Measurements from ENCODE around the gene CRB2. TPM values are rescaled to one million over a fixed set of nuclear protein-coding genes. Genes with fewer than 3 reads are reported as not detected.

CRB2 gene
- total and polyA plus RNA-seq, 2 of the 4 experiments (the other 2 are of a cell fraction), result not detected

DNA sequence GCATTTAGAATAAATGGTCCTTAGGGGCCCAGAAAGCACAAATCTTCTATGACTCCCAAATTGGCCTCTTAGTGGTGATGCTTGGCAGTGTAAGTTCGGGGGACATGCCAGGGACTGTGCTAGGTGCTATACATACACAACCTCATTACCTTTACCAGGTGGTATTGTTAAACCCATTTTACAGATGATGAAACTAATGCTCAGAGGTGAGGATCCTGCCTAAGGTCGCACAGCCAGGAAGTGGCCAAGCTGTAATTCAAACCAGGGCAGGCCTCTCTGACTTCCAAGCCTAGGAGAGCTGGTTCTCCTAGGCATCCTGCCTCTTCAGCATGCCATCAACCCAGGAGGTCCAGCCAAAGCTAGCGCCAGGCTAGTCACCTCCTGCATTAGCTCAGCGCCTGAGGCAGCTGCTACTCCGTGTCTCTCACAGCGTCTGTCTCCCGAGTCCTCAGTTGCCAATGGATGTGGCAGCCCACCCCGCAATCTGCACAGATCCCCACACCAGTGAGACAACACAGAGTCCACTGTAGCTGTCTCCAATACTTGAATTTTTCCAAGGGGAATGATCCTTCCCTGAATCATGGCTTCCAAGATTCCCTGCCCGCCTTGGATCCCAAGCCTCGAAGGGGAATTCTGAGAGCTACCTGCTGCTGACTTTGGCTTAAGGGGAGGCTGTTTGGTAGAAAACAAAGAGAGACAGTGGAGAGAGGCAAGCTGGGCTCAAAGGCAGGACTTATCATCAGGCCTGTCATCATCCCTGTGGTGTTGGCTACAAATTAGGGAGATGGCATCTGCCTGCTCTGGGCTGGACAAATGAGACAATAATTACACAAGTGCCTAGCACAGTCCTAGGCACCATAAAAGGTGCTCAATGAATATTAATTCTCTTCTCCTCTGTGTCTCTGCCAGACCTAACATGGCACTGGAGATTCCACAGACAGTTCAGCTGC is 52.6 kb downstream of the CRB2 start:
- H3K79me1 ChIP-seq (ENCODE audit: low read depth in 1 of 2, low read length in 2 of 2), result no peaks in the 10 kb centered on the region
- no peak for TF ChIP-seq BHLHE40 (IDR thresholded peaks at IDR 0.05; ENCODE audit: low read depth, low read length)
- no peak overlapping the region for H4K5ac ChIP-seq (ENCODE audit: low read depth, low read length)
- no peak overlapping the region for H3K4ac ChIP-seq (ENCODE audit: low read depth, low read length)
- H3K9me3 ChIP-seq (ENCODE audit: control insufficient read depth, insufficient read depth, low read length), result no peaks in the 10 kb centered on the region
- H3K9me1 ChIP-seq (ENCODE audit: insufficient read depth, low read length), result peaks cover 5% of the 10 kb centered on the region
- no peaks in the 10 kb centered on the region for H4K20me1 ChIP-seq (ENCODE audit: insufficient read depth, low read length)
- H3K4me1 ChIP-seq (ENCODE audit: control insufficient read depth, insufficient read depth, low read length), result no peaks in the 10 kb centered on the region; the same call in 1 of the 2 replicates
- H2BK5ac ChIP-seq (ENCODE audit: low read depth, low read length, poor library complexity, severe bottlenecking), result no peak overlapping the region
- in situ Hi-C loops (cut with MboI; ENCODE audit: low sequenced_read_pairs) (loop anchor here (10.0 kb wide), 1 partner anchor 906 kb away; no protein-coding TSS in a partner anchor), intact Hi-C loops (cut with micrococcal nuclease) (loop anchor here (10.0 kb wide), 1 partner anchor 226 kb away; no protein-coding TSS in a partner anchor), dilution Hi-C loops (cut with HindIII; ENCODE audit: low sequenced_read_pairs, unreplicated experiment) (no loop called here)
- H3K4me2 ChIP-seq (ENCODE audit: low read depth, low read length), result no peak overlapping the region
- no peak overlapping the region for H3K27ac ChIP-seq (ENCODE audit: insufficient read depth, low read length)
- no peak overlapping the region for H3K23ac ChIP-seq (ENCODE audit: low read depth, low read length)
- H3K18ac ChIP-seq (ENCODE audit: low read depth, low read length), result no peak overlapping the region
- no peak overlapping the region for H2BK120ac ChIP-seq (ENCODE audit: low read depth, low read length)
- no peaks in the 10 kb centered on the region for H3K36me3 ChIP-seq (ENCODE audit: control insufficient read depth, insufficient read depth, low read length)
- DNase-seq (no peak), ATAC-seq (ENCODE audit: low read depth) (no peak)
- H2BK15ac ChIP-seq (ENCODE audit: low read depth, low read length), result no peak overlapping the region
- ChIA-PET POLR2A (ENCODE audit: unreplicated experiment) (no interaction called here), CTCF (no interaction called here)
- peak overlapping the region; percentile 34 for H2AK9ac ChIP-seq (replicated peaks; ENCODE audit: low read depth, low read length, poor library complexity)
- H4K8ac ChIP-seq (ENCODE audit: low read depth in 2 of 2, low read length in 2 of 2), result no peak overlapping the region
- H2AFZ ChIP-seq (replicated peaks; ENCODE audit: low read length, poor library complexity), result no peak overlapping the region
- H3K56ac ChIP-seq (ENCODE audit: extremely low read depth, insufficient read depth, low read length), result no peak overlapping the region
- no peak overlapping the region for H2AK5ac ChIP-seq (ENCODE audit: low read depth, low read length)
- no TSS peak for BruUV-seq (replicated peaks)
- WGBS, 2 experiments (ENCODE audit: extremely low coverage in 2 of 2, insufficient read length in 1 of 2), result 100% methylated on average over 1 of the region's 10 CpGs; no CpG with 5 or more reads in 1 of the 2 experiments
- no peak overlapping the region for H3K4me3 ChIP-seq (ENCODE audit: insufficient read depth, low read depth, low read length)
- H3K9ac ChIP-seq (ENCODE audit: low read depth, low read length), result no peak overlapping the region
- H3K14ac ChIP-seq (replicated peaks; ENCODE audit: low read depth, low read length), result no peak overlapping the region
- H4K91ac ChIP-seq (ENCODE audit: insufficient read depth, low read depth, low read length), result no peak overlapping the region
- no peak overlapping the region for H2BK20ac ChIP-seq (ENCODE audit: low read depth, low read length)
- no peaks in the 10 kb centered on the region for H3K27me3 ChIP-seq (ENCODE audit: control insufficient read depth, insufficient read depth, low read length)

Measured in IMR-90 (cell line).